Mesenchymal stem cell (in vitro differentiated cells and primary cell): ENCODE measurements around the gene ASIC4.
A peak's percentile ranks its signal among the peaks of the same experiment; 100 is the strongest.

Source experiments
- DNase-seq: peaks from one replicate; pipeline ENCODE4 v3.0.0-alpha.2; 2013
- H2AFZ ChIP-seq: one replicate; pipeline ENCODE4 v1.6.1; 2013; ENCODE audit warnings: low read depth, mild to moderate bottlenecking, control low read depth, inconsistent platforms, low read length, moderate library complexity
- H2AK5ac ChIP-seq: 2 replicates; pipeline ENCODE4 v1.6.1; 2013; ENCODE audit warnings: low read length, moderate library complexity, mild to moderate bottlenecking, inconsistent platforms; ENCODE audit not compliant: severe bottlenecking
- H2BK120ac ChIP-seq: one replicate; pipeline ENCODE4 v1.6.1; 2013; ENCODE audit warnings: low read depth, mild to moderate bottlenecking, inconsistent platforms, low read length, moderate library complexity
- H2BK12ac ChIP-seq, 2 experiments: one replicate each; pipeline ENCODE4 v1.6.1; 2013; ENCODE audit warnings: inconsistent platforms in 2 of 2, low read length in 2 of 2, mild to moderate bottlenecking in 2 of 2, moderate library complexity in 2 of 2, control low read depth in 1 of 2
- H2BK15ac ChIP-seq: one replicate; pipeline ENCODE4 v1.6.1; 2013; ENCODE audit warnings: mild to moderate bottlenecking, low read depth, inconsistent platforms; ENCODE audit not compliant: poor library complexity, severe bottlenecking
- H2BK5ac ChIP-seq: 2 replicates; pipeline ENCODE4 v1.6.1; 2013; ENCODE audit warnings: low read depth, mild to moderate bottlenecking, low read length, control low read depth, inconsistent platforms; ENCODE audit not compliant: poor library complexity, severe bottlenecking
- H3K14ac ChIP-seq, 2 experiments: one replicate each; pipeline ENCODE4 v1.6.1; 2013; ENCODE audit warnings: inconsistent platforms in 2 of 2, low read length in 2 of 2, control low read depth in 1 of 2, mild to moderate bottlenecking in 1 of 2, moderate library complexity in 1 of 2
- H3K18ac ChIP-seq, 2 experiments: one replicate each; pipeline ENCODE4 v1.6.1; 2013; ENCODE audit warnings: inconsistent platforms in 2 of 2, low read length in 2 of 2, control low read depth in 1 of 2, low read depth in 1 of 2, mild to moderate bottlenecking in 1 of 2
- H3K23ac ChIP-seq, 2 experiments: one replicate each; pipeline ENCODE4 v1.6.1; 2013; ENCODE audit warnings: inconsistent platforms in 2 of 2, low read length in 2 of 2, mild to moderate bottlenecking in 2 of 2, moderate library complexity in 2 of 2, control low read depth in 1 of 2
- H3K27ac ChIP-seq: 2 replicates; pipeline ENCODE4 v1.5.1; 2013; ENCODE audit warnings: mild to moderate bottlenecking, moderate library complexity, low read length, control low read depth, inconsistent platforms; ENCODE audit not compliant: poor library complexity, severe bottlenecking
- H3K27me3 ChIP-seq, 2 experiments: 2 replicates each; pipeline versions ENCODE4 v1.6.1 to v1.7.0; 2013; ENCODE audit warnings: low read length in 2 of 2, mild to moderate bottlenecking in 2 of 2, moderate library complexity in 2 of 2, control low read depth in 1 of 2, inconsistent platforms in 1 of 2; ENCODE audit not compliant: control insufficient read depth in 1 of 2, insufficient read depth in 1 of 2
- H3K36me3 ChIP-seq, 2 experiments: 2 replicates each; pipeline versions ENCODE4 v1.6.1 to v1.7.0; 2013; ENCODE audit warnings: low read length in 2 of 2, control low read depth in 1 of 2, inconsistent platforms in 1 of 2, low read depth in 1 of 2, mild to moderate bottlenecking in 1 of 2; ENCODE audit not compliant: insufficient read depth in 2 of 2, control insufficient read depth in 1 of 2
- H3K4ac ChIP-seq, 2 experiments: one replicate each; pipeline ENCODE4 v1.6.1; 2013; ENCODE audit warnings: inconsistent platforms in 2 of 2, low read length in 2 of 2, mild to moderate bottlenecking in 2 of 2, moderate library complexity in 2 of 2, control low read depth in 1 of 2, low read depth in 1 of 2
- H3K4me1 ChIP-seq: 2 replicates; pipeline ENCODE4 v1.6.1; 2013; ENCODE audit warnings: low read depth, low read length, control low read depth; ENCODE audit not compliant: control insufficient read depth, insufficient read depth
- H3K4me2 ChIP-seq: 2 replicates; pipeline ENCODE4 v1.6.1; 2013; ENCODE audit warnings: low read length, mild to moderate bottlenecking, inconsistent platforms; ENCODE audit not compliant: poor library complexity, severe bottlenecking
- H3K4me3 ChIP-seq, 2 experiments: 2 replicates each; pipeline versions ENCODE4 v1.5.1 to v1.7.0; 2013; ENCODE audit warnings: low read length in 2 of 2, mild to moderate bottlenecking in 2 of 2, control low read depth in 1 of 2, low read depth in 1 of 2; ENCODE audit not compliant: insufficient read depth in 1 of 2
- H3K79me1 ChIP-seq: replicated peaks from 2 replicates; pipeline ENCODE4 v1.6.1; 2013; ENCODE audit warnings: mild to moderate bottlenecking, control low read depth, low read length, inconsistent platforms; ENCODE audit not compliant: poor library complexity, severe bottlenecking
- H3K9ac ChIP-seq: 2 replicates; pipeline ENCODE4 v1.7.0; 2013; ENCODE audit warnings: mild to moderate bottlenecking, low read length, moderate library complexity
- H3K9me3 ChIP-seq: 2 replicates; pipeline ENCODE4 v1.7.0; 2013; ENCODE audit warnings: mild to moderate bottlenecking, low read length; ENCODE audit not compliant: control insufficient read depth
- H4K8ac ChIP-seq: one replicate; pipeline ENCODE4 v1.6.1; 2013; ENCODE audit warnings: inconsistent platforms, mild to moderate bottlenecking, low read length, moderate library complexity
- H4K91ac ChIP-seq: one replicate; pipeline ENCODE4 v1.6.1; 2013; ENCODE audit warnings: mild to moderate bottlenecking, low read length, inconsistent platforms
- WGBS: methylation state at CpG from one replicate; pipeline ENCODE4 v1.1.7; 2013; ENCODE audit warnings: mixed read lengths; 5-methylcytosine and 5-hydroxymethylcytosine counted together

The ASIC4 gene

GRCh38 chr2:219471476-219472371 is 42.6 kb upstream of the ASIC4 start:
- H4K91ac ChIP-seq, result no peak overlapping the region
- no peak overlapping the region for H3K23ac ChIP-seq
- no peaks in the 10 kb centered on the region for H3K27me3 ChIP-seq
- H3K4ac ChIP-seq, result no peak overlapping the region
- no peak overlapping the region for H2BK15ac ChIP-seq
- H2BK5ac ChIP-seq, result no peak overlapping the region
- no peak for DNase-seq
- H4K8ac ChIP-seq, result no peak overlapping the region
- peak overlapping the region in 1 of 2 experiments; percentile 53 for H3K14ac ChIP-seq
- no peaks in the 10 kb centered on the region for H3K9me3 ChIP-seq
- no peaks in the 10 kb centered on the region for H3K79me1 ChIP-seq
- H3K4me1 ChIP-seq, result peaks cover 31% of the 10 kb centered on the region
- H3K36me3 ChIP-seq, result peaks cover 77 to 85% of the 10 kb centered on the region in 2 experiments
- H2BK12ac ChIP-seq, result no peak overlapping the region
- no peak overlapping the region for H2BK120ac ChIP-seq
- no peak overlapping the region for H3K27ac ChIP-seq
- no peak overlapping the region for H3K9ac ChIP-seq
- no peak overlapping the region for H2AFZ ChIP-seq
- no peak overlapping the region for H3K18ac ChIP-seq
- no peak overlapping the region for H3K4me3 ChIP-seq
- H2AK5ac ChIP-seq, result no peak overlapping the region
- 90% methylated on average over 22 of the region's 22 CpGs for WGBS
- no peak overlapping the region for H3K4me2 ChIP-seq

- Histone ChIP-seq H3K36me3 (peaks cover 77 to 83% of the 10 kb centered on the region in 2 experiments), H3K4me1 (peaks cover 32% of the 10 kb centered on the region), H3K79me1 (no peaks in the 10 kb centered on the region), H3K9ac (no peak overlapping the region), H3K23ac (no peak overlapping the region), H3K4ac (no peak overlapping the region), H2BK12ac (no peak overlapping the region), H3K14ac (no peak overlapping the region), H2BK5ac (no peak overlapping the region), H3K4me2 (no peak overlapping the region), H2AK5ac (no peak overlapping the region), H3K4me3 (no peak overlapping the region), H2BK120ac (no peak overlapping the region), H3K27me3 (no peaks in the 10 kb centered on the region), H3K9me3 (no peaks in the 10 kb centered on the region), H3K18ac (no peak overlapping the region), H2AFZ (no peak overlapping the region), H3K27ac (no peak overlapping the region), H2BK15ac (no peak overlapping the region), H4K91ac (no peak overlapping the region), H4K8ac (no peak overlapping the region)
- WGBS, result 90% methylated on average over 11 of the region's 12 CpGs
- DNase-seq, result no peak
Observed at GRCh38 chr2:219472629-219473187, 41.6 kb upstream of the ASIC4 start.

GRCh38 chr2:219473511-219473910 is 40.8 kb upstream of the ASIC4 start:
- Histone ChIP-seq H2BK12ac (no peak overlapping the region), H3K27me3 (no peaks in the 10 kb centered on the region), H3K23ac (no peak overlapping the region), H3K36me3 (peaks cover 72 to 87% of the 10 kb centered on the region in 2 experiments), H2AK5ac (no peak overlapping the region), H3K4me1 (peaks cover 24% of the 10 kb centered on the region), H3K14ac (no peak overlapping the region), H4K91ac (no peak overlapping the region), H2AFZ (no peak overlapping the region), H3K9ac (no peak overlapping the region), H3K18ac (no peak overlapping the region), H2BK15ac (peak overlapping the region; percentile 8), H3K79me1 (no peaks in the 10 kb centered on the region), H3K4me3 (no peak overlapping the region), H3K27ac (no peak overlapping the region), H4K8ac (no peak overlapping the region), H2BK5ac (no peak overlapping the region), H3K4ac (no peak overlapping the region), H3K9me3 (no peaks in the 10 kb centered on the region), H2BK120ac (no peak overlapping the region), H3K4me2 (no peak overlapping the region)
- 90% methylated on average over 18 of the region's 18 CpGs for WGBS
- DNase-seq, result no peak

GRCh38 chr2:219474285-219475060 is 39.8 kb upstream of the ASIC4 start:
- no peak overlapping the region for H3K27ac ChIP-seq
- no peak overlapping the region for H3K23ac ChIP-seq
- no peak overlapping the region for H4K91ac ChIP-seq
- no peak overlapping the region for H2BK120ac ChIP-seq
- no peak overlapping the region for H2AK5ac ChIP-seq
- H3K4me3 ChIP-seq, result no peak overlapping the region
- peaks cover 15% of the 10 kb centered on the region for H3K4me1 ChIP-seq
- H2BK15ac ChIP-seq, result no peak overlapping the region
- no peak overlapping the region for H3K14ac ChIP-seq
- no peak overlapping the region for H2AFZ ChIP-seq
- WGBS, result 82% methylated on average over 6 of the region's 11 CpGs
- peak overlapping the region; percentile 58 for H3K9ac ChIP-seq
- peaks cover 69 to 88% of the 10 kb centered on the region in 2 experiments for H3K36me3 ChIP-seq
- H2BK5ac ChIP-seq, result no peak overlapping the region
- no peak overlapping the region for H3K4ac ChIP-seq
- H3K18ac ChIP-seq, result no peak overlapping the region
- no peaks in the 10 kb centered on the region for H3K79me1 ChIP-seq
- no peak overlapping the region for H2BK12ac ChIP-seq
- DNase-seq, result no peak
- no peaks in the 10 kb centered on the region for H3K9me3 ChIP-seq
- no peak overlapping the region for H3K4me2 ChIP-seq
- no peak overlapping the region for H4K8ac ChIP-seq
- no peaks in the 10 kb centered on the region for H3K27me3 ChIP-seq
